M059J (cell line): ENCODE results near the gene CNOT4. TPM values are rescaled to one million over a fixed set of nuclear protein-coding genes. Genes with fewer than 3 reads are reported as not detected.
"Not testable (repeated sequence)": the region's sequence is repeated elsewhere in the genome, so short reads cannot be mapped to it uniquely, and the experiment has no call there.

Experiments used
- DNase-seq: peaks from one replicate; pipeline ENCODE4 v3.0.0-alpha.2; 2012; ENCODE audit warnings: low read depth
- total RNA-seq: library from RNA; depleted of rRNA; stranded (reverse); fragments of >200 nt; shearing (Covaris generic); gene quantifications from 2 replicates; pipeline ENCODE4 v1.2.3, GENCODE V29; 2014

CNOT4 gene
- total RNA-seq, 1 experiment from 2014 or later = 15.0 TPM

GRCh38 chr7:135512135-135512887 is 2.4 kb upstream of the CNOT4 start:
- DNase-seq = peak; percentile 80

- no peak for DNase-seq
These were observed 786 bp upstream of the CNOT4 start for GRCh38 chr7:135510592-135511183.

GRCh38 chr7:135509589-135509838 is 388 bp downstream of the CNOT4 start:
- DNase-seq = no peak

- peak; percentile 57 for DNase-seq
These were observed 866 bp downstream of the CNOT4 start for GRCh38 chr7:135508883-135509588.

GRCh38 chr7:135501402-135501801 is 8.5 kb downstream of the CNOT4 start:
- peak; percentile 11 for DNase-seq

GRCh38 chr7:135499818-135500217 is 10.1 kb downstream of the CNOT4 start:
- no peak for DNase-seq

GRCh38 chr7:135497161-135497560 is 12.7 kb downstream of the CNOT4 start:
- not testable (repeated sequence) for DNase-seq

- no peak for DNase-seq
These were observed 16.5 kb downstream of the CNOT4 start for GRCh38 chr7:135493362-135493761.

GRCh38 chr7:135492151-135492550 is 17.8 kb downstream of the CNOT4 start:
- DNase-seq = no peak

- peak; percentile 78 for DNase-seq
These were observed 19.1 kb downstream of the CNOT4 start for GRCh38 chr7:135490783-135491182.

GRCh38 chr7:135489791-135490190 is 20.1 kb downstream of the CNOT4 start:
- DNase-seq = no peak

- DNase-seq = peak; percentile 5
These were observed 23.5 kb downstream of the CNOT4 start for GRCh38 chr7:135486261-135486920.

- DNase-seq = no peak
These were observed 28.3 kb downstream of the CNOT4 start for GRCh38 chr7:135481598-135481979.

- DNase-seq = no peak
These were observed 28.8 kb downstream of the CNOT4 start for GRCh38 chr7:135480966-135481597.

- no peak for DNase-seq
These were observed 34.4 kb downstream of the CNOT4 start for GRCh38 chr7:135475521-135475920.

GRCh38 chr7:135469705-135470104 is 40.2 kb downstream of the CNOT4 start:
- not testable (repeated sequence) for DNase-seq

- DNase-seq = no peak
These were observed 42.6 kb downstream of the CNOT4 start for GRCh38 chr7:135467207-135467711.

GRCh38 chr7:135466442-135467206 is 43.3 kb downstream of the CNOT4 start:
- no peak for DNase-seq

GRCh38 chr7:135463908-135464307 is 46.0 kb downstream of the CNOT4 start:
- DNase-seq = no peak

GRCh38 chr7:135459951-135460567 is 49.8 kb downstream of the CNOT4 start:
- no peak for DNase-seq

GRCh38 chr7:135459076-135459475 is 50.8 kb downstream of the CNOT4 start:
- no peak for DNase-seq
